ENCODE measurements around the gene RAB11FIP3. TPM values are rescaled to one million over a fixed set of nuclear protein-coding genes. Genes with fewer than 3 reads are reported as not detected.
A peak's percentile ranks its signal among the peaks of the same experiment; 100 is the strongest.
"Not testable (repeated sequence)": the region's sequence is repeated elsewhere in the genome, so short reads cannot be mapped to it uniquely, and the experiment has no call there.

RAB11FIP3 gene
- total RNA-seq, 2 experiments from 2014 or later = 14.8 to 18.4 TPM

DNA sequence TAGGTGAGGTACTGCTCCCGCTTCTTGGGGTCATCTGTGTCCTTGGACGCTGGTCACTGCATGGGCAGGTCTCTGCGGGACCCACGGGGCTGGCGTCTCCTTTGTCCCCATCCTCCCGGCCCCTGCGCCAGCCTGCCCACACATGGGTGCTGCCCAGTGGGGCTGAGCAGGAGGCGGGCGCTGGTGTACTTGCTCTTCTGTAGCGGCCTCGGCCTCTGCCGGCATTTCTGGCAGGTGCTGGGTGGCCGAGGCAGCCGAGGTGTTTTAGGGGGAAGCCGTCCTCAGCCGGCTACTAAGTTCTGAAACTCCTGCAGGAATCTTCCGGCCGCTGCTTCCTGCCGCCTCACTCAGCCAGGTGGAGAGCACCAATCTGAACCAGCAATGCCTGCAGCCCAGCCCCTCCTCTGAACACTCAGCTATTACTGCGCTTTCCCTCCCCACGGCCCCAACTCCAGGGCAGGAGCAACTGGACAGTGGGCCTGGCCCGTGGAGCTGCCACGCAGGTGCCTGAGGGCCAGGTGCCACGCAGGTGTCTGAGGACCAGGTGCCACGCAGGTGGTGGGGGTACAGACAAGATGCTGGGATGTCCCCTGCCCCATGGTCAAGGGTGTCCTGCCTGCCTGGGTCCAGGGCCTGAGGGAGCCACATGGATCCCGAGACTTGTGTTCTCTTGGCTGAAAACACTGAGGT is 13.7 kb upstream of the RAB11FIP3 start:
- Mint-ChIP-seq H3K27ac (no peak overlapping the region), H3K27me3 (no peaks in the 10 kb centered on the region), H3K4me3 (no peak overlapping the region), H3K9me3 (no peaks in the 10 kb centered on the region), H3K4me1 (ENCODE audit: low read depth) (no peaks in the 10 kb centered on the region), H3K36me3 (no peaks in the 10 kb centered on the region)
- POLR2A ChIA-PET = no interaction called here
- CTCF ChIA-PET = no interaction called here
- intact Hi-C loops (cut with micrococcal nuclease) = no loop called here
- no peak for DNase-seq

DNA sequence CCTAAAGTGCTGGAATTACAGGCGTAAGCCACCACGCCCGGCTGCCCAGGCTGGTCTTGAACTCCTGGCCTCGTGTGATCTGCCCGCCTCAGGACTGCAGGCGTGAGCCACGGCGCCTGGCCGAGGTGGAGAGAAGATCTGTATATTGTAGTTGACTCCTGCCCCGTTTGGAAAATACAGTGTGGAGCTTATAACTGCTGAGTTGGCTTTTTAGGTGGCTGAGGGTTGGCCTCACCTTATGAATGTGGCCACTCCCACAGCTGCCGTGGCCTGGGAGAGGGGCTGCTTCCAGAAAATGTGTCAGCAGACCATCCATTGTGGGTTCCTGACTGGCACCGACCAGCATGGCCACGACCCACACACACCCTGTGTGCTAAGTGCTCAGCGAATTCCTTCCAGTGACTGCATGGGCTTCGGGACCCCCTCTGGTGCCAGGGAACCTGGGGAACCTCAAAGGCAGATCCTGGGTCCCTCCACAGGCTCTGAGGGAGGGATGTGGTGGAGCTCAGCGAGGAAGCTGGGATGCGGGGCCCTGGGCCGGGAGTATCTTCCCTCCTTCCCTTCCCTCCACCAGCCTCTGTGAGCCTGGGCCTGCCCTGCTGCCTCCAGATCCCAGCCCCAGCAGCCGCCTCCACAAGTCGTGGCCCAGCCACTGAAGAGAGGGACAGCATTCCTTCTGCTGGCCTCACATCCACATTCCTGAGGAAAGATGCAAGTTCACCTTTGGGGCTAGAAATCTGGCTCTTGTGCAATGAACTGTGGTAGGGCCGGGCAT is 10.9 kb upstream of the RAB11FIP3 start:
- intact Hi-C loops (cut with micrococcal nuclease) = no loop called here
- CTCF ChIA-PET = no interaction called here

DNA sequence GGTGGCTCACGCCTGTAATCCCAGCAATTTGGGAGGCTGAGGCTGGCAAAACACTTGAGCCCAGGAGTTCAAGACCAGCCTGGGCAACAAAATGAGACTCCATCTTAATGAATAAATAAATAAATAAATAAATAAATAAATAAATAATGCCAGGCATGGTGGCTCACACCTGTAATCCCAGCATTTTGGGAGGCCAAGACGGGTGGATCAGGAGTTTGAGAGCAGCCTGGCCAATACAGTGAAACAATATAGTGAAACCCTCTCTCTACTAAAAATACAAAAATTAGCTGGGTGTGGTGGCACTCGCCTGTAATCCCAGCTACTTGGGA is 10.3 kb upstream of the RAB11FIP3 start:
- POLR2A ChIA-PET; CTCF ChIA-PET; H3K4me3 Mint-ChIP-seq; H3K27ac Mint-ChIP-seq; DNase-seq; intact Hi-C loops (cut with micrococcal nuclease); H3K36me3 Mint-ChIP-seq; H3K4me1 Mint-ChIP-seq (ENCODE audit: low read depth); H3K9me3 Mint-ChIP-seq; H3K27me3 Mint-ChIP-seq: not testable (repeated sequence)

More for the DNA sequence above, 10.9 kb upstream of the RAB11FIP3 start:
- Mint-ChIP-seq H3K36me3 (no peaks in the 10 kb centered on the region), H3K9me3 (no peaks in the 10 kb centered on the region), H3K27me3 (no peaks in the 10 kb centered on the region), H3K4me1 (ENCODE audit: low read depth) (no peaks in the 10 kb centered on the region), H3K27ac (no peak overlapping the region), H3K4me3 (no peak overlapping the region)
- DNase-seq = no peak
- POLR2A ChIA-PET = no interaction called here

DNA sequence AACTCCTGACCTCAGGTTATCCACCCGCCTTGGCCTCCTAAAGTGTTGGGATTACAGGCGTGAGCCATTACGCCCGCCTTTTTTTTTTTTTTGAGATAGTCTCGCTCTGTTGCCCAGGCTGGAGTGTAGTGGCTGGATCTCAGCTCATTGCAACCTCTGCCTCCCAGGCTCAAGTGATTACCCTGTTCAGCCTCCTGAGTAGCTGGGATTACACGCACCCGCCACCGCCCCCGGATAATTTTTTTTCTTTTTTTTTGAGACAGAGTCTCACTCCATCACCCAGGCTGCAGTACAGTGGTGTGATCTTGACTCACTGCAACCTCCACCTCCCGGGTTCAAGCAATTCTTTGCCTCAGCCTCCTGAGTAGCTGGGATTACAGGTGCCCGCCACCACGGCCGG is 3.3 kb upstream of the RAB11FIP3 start:
- DNase-seq; intact Hi-C loops (cut with micrococcal nuclease); H3K27ac Mint-ChIP-seq; H3K27me3 Mint-ChIP-seq; H3K4me3 Mint-ChIP-seq; H3K9me3 Mint-ChIP-seq; H3K36me3 Mint-ChIP-seq; POLR2A ChIA-PET: not testable (repeated sequence)
- peaks cover 13% of the 10 kb centered on the region for H3K4me1 Mint-ChIP-seq (ENCODE audit: low read depth)
- CTCF ChIA-PET = interaction anchor here (0.5 kb wide), 1 partner anchor 314 kb away, joined by 3 read pairs; no protein-coding TSS in a partner anchor

DNA sequence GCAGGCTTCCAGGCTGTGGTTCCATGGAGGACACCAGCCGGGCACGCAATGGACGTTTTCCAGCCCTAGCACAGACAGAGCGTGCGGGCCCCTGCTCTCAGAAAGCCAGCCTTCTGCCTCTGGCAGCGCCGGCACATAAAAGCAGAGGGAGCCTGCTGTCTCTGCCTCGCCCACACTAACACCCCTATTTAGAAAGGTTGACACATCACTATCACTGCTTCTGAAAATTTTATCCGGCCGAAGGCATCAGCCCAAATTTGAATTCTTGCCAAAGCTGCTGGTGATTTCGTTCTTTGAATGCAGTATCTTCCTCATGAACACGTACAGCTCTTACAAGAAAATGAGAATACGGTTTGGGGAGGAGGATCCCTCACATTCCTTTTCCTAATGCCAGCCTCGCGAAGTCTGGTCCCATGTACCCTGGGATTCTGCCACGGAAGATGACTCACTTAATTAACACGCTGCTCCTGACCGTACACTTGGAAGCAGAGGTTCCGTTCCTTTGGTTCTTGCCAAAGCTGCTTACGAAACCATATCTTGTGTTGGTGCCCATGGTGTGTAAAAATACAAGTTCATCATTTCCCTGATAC is 1.3 kb upstream of the RAB11FIP3 start:
- intact Hi-C loops (cut with micrococcal nuclease) = no loop called here
- no peak overlapping the region for H3K27ac Mint-ChIP-seq

DNA sequence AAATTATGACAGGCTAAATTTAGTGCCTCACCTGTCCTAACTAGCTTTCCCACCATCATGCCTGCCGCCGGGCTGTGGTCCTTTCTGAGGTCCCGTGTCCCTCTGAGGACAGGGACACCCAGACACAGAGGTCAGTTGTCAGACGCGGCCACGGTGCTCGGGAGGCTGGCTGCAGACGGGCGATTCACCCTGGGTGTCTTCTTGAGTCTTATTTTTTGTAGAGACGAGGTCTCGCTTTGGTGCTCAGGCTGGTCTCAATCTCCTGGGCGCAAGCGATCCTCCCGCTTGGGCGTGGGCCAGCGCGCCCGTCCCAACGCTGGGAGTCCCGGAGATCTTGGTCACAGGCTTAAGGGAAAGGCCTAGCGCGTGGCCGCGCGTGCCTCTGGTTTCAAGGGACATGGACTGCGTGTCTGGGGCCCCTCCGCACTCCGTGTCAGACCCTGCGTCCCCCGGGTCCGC is 797 bp upstream of the RAB11FIP3 start:
- intact Hi-C loops (cut with micrococcal nuclease) = loop anchor here (1.0 kb wide), 1 partner anchor 24 kb away; no protein-coding TSS in a partner anchor

More for the DNA sequence above, 1.3 kb upstream of the RAB11FIP3 start:
- POLR2A ChIA-PET = no interaction called here
- H3K27me3 Mint-ChIP-seq = no peaks in the 10 kb centered on the region
- peaks cover 28% of the 10 kb centered on the region for H3K4me1 Mint-ChIP-seq (ENCODE audit: low read depth)
- peak overlapping the region; percentile 82 for H3K4me3 Mint-ChIP-seq
- peaks cover 2% of the 10 kb centered on the region for H3K36me3 Mint-ChIP-seq
- no peaks in the 10 kb centered on the region for H3K9me3 Mint-ChIP-seq
- CTCF ChIA-PET = interaction anchor here (1.4 kb wide), 1 partner anchor 24 kb away, joined by 4 read pairs; no protein-coding TSS in a partner anchor
- DNase-seq = no peak

DNA sequence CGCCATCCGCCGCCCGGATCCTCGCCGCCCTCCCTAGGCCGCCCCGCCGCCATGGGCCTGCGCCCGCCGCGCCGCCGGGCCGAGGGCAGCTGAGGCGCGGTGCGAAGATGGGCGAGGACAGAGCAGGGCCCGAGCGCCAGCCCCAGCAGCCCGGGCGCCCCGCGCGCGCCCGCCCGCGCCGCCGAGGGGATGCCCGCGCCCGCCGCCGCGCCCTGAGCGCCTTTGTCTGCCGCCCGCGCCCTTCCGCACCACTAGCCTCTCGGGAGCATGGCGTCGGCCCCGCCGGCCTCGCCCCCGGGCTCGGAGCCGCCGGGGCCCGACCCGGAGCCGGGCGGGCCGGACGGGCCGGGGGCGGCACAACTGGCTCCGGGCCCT is 278 bp downstream of the RAB11FIP3 start:
- DNase-seq = no peak
- no peak overlapping the region for H3K27ac Mint-ChIP-seq
- ChIA-PET POLR2A (interaction anchor here (1.3 kb wide), 1 partner anchor 24 kb away, joined by 6 read pairs; the partner anchor contains the start of gene DECR2), CTCF (interaction anchor here (1.2 to 1.8 kb wide), 4 partner anchors 24 to 211 kb away, joined by 3 to 7 read pairs (median 4); partner anchors contain the start of genes DECR2 and METTL26)
- H3K4me1 Mint-ChIP-seq (ENCODE audit: low read depth) = peaks cover 31% of the 10 kb centered on the region
- H3K4me3 Mint-ChIP-seq = peak overlapping the region; percentile 82
- peaks cover 2% of the 10 kb centered on the region for H3K36me3 Mint-ChIP-seq
- no peaks in the 10 kb centered on the region for H3K9me3 Mint-ChIP-seq
- intact Hi-C loops (cut with micrococcal nuclease) = loop anchor here (1.0 kb wide), 1 partner anchor 25 kb away; no protein-coding TSS in a partner anchor
- H3K27me3 Mint-ChIP-seq = no peaks in the 10 kb centered on the region

More for the DNA sequence above, 797 bp upstream of the RAB11FIP3 start:
- Mint-ChIP-seq H3K27ac (no peak overlapping the region), H3K9me3 (no peaks in the 10 kb centered on the region), H3K4me1 (ENCODE audit: low read depth) (peaks cover 28% of the 10 kb centered on the region), H3K36me3 (peaks cover 2% of the 10 kb centered on the region), H3K4me3 (peak overlapping the region; percentile 82), H3K27me3 (no peaks in the 10 kb centered on the region)
- POLR2A ChIA-PET = interaction anchor here (1.3 kb wide), 1 partner anchor 23 kb away, joined by 6 read pairs; the partner anchor contains the start of gene DECR2
- CTCF ChIA-PET = interaction anchor here (1.2 to 1.8 kb wide), 5 partner anchors 23 to 212 kb away, joined by 3 to 7 read pairs (median 4); partner anchors contain the start of genes DECR2 and METTL26
- DNase-seq = no peak

DNA sequence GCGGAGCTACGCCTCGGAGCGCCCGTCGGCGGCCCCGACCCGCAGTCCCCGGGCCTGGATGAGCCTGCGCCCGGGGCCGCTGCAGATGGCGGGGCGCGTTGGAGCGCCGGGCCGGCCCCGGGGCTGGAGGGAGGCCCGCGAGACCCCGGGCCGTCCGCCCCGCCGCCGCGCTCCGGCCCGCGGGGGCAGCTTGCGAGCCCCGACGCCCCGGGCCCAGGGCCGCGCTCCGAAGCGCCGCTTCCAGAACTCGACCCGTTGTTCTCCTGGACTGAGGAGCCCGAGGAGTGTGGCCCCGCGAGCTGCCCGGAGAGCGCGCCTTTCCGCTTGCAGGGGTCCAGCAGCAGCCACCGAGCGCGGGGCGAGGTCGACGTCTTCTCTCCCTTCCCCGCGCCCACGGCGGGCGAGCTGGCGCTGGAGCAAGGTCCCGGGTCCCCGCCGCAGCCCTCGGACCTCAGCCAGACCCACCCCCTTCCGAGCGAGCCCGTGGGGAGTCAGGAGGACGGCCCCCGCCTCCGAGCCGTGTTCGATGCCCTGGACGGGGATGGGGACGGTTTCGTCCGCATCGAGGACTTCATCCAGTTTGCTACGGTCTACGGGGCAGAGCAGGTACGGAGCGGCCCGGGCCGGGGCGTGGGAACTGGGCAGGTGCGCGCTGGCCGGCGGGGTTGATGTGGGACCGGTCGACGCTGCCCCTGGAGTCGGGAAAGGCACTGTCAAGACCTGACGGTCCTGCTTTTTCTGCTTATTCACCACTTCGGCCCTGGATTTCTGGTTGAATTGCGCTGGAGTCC is 861 bp downstream of the RAB11FIP3 start:
- H3K27ac Mint-ChIP-seq = no peak overlapping the region
- ChIA-PET POLR2A (interaction anchor here (1.3 kb wide), 1 partner anchor 24 kb away, joined by 6 read pairs; the partner anchor contains the start of gene DECR2), CTCF (interaction anchor here (1.2 to 1.8 kb wide), 4 partner anchors 25 to 210 kb away, joined by 3 to 7 read pairs (median 4); partner anchors contain the start of genes DECR2 and METTL26)
- DNase-seq = peak; percentile 22
- intact Hi-C loops (cut with micrococcal nuclease) = no loop called here
- peaks cover 4% of the 10 kb centered on the region for H3K36me3 Mint-ChIP-seq
- H3K9me3 Mint-ChIP-seq = no peaks in the 10 kb centered on the region
- H3K4me3 Mint-ChIP-seq = peak overlapping the region; percentile 73
- H3K27me3 Mint-ChIP-seq = no peaks in the 10 kb centered on the region
- peaks cover 34% of the 10 kb centered on the region for H3K4me1 Mint-ChIP-seq (ENCODE audit: low read depth)

DNA sequence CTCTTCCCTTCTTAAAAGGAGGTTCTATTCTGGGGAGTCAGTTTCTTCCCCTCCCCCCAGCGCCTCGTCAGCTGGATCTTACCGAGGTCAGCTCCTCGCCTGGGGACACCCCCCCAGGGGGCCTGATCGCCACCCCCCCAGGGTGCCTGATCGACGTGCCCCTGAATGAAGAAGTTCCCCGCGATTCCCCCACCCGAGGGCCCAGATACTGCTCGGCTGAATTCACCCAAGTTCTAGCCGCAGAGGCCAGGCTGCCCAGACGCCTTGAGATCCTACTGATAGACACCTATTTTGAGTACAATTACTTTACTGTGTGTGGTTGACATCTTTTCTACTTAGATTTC is 1.4 kb downstream of the RAB11FIP3 start:
- peaks cover 34% of the 10 kb centered on the region for H3K4me1 Mint-ChIP-seq (ENCODE audit: low read depth)
- DNase-seq = peak; percentile 15

DNA sequence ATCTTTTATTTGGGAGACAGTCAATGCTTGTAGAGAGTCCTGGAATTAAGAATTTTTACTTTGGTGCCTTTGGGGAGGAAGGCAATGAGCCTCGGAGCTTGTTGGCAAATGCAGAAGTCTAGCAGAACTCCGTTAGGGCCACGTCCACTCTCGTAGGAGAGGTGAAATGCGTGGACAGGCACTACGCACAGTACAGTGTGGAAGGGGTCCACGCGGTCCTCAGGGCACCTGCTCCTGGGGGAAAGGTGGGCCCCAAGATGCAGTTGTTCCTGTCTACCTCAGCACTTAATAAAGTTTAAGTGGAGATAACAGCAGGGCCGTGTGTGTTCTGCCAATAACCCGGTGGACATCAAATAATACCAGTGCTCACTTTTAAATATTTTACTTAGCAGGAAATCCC is 1.8 kb downstream of the RAB11FIP3 start:
- ChIA-PET POLR2A (no interaction called here), CTCF (interaction anchor here (0.9 kb wide), 1 partner anchor 166 kb away, joined by 4 read pairs; no protein-coding TSS in a partner anchor)
- Mint-ChIP-seq H3K27ac (no peak overlapping the region), H3K36me3 (peaks cover 4% of the 10 kb centered on the region), H3K4me1 (ENCODE audit: low read depth) (peaks cover 34% of the 10 kb centered on the region), H3K27me3 (no peaks in the 10 kb centered on the region), H3K4me3 (peak overlapping the region; percentile 73), H3K9me3 (no peaks in the 10 kb centered on the region)
- no peak for DNase-seq
- intact Hi-C loops (cut with micrococcal nuclease) = no loop called here

More for the DNA sequence above, 1.4 kb downstream of the RAB11FIP3 start:
- Mint-ChIP-seq H3K36me3 (peaks cover 4% of the 10 kb centered on the region), H3K9me3 (no peaks in the 10 kb centered on the region), H3K4me3 (peak overlapping the region; percentile 73), H3K27ac (no peak overlapping the region), H3K27me3 (no peaks in the 10 kb centered on the region)
- CTCF ChIA-PET = no interaction called here
- intact Hi-C loops (cut with micrococcal nuclease) = no loop called here
- POLR2A ChIA-PET = no interaction called here

DNA sequence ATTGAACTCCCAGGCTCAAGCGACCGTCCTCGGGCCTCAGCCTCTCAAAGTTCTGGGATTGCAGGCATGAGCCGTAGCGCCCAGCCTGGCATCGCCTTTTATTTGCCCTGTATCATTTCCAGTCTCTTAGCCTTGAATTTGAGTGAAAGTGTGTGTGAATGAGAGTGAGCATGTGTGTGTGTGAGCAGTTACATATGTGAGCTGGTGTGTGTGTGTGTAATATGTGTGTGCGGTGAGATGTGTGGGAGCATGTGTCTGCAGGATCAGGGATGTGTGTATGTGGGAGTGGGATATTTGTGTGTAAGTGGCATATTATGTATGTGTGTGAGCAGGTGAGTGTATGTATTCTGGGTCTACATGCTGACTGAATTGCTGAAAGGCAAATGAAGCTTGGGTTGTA is 5.5 kb downstream of the RAB11FIP3 start:
- CTCF ChIA-PET = no interaction called here
- Mint-ChIP-seq H3K27ac (no peak overlapping the region), H3K4me1 (ENCODE audit: low read depth) (peaks cover 25% of the 10 kb centered on the region), H3K36me3 (peaks cover 4% of the 10 kb centered on the region), H3K9me3 (no peaks in the 10 kb centered on the region), H3K27me3 (no peaks in the 10 kb centered on the region), H3K4me3 (no peak overlapping the region)
- POLR2A ChIA-PET = no interaction called here
- intact Hi-C loops (cut with micrococcal nuclease) = no loop called here
- no peak for DNase-seq

All from activated CD4-positive, alpha-beta memory T cell treated with anti-CD3 and anti-CD28 coated beads for 36 hours (primary cell).